ENCODE measurements around the gene AFP. TPM values are rescaled to one million over a fixed set of nuclear protein-coding genes. Genes with fewer than 3 reads are reported as not detected.
"Not testable (repeated sequence)": the region's sequence is repeated elsewhere in the genome, so short reads cannot be mapped to it uniquely, and the experiment has no call there.

AFP gene
- not detected in 2 replicates for total RNA-seq

- Mint-ChIP-seq H3K27me3 (ENCODE audit: insufficient read depth) (peaks cover 6% of the 10 kb centered on the region), H3K36me3 (ENCODE audit: low read depth) (no peaks in the 10 kb centered on the region), H3K4me3 (no peak within 1 kb of the TSS), H3K9me3 (no peaks in the 10 kb centered on the region), H3K4me1 (ENCODE audit: low read depth) (no peaks in the 10 kb centered on the region), H3K27ac (no peak within 1 kb of the TSS)
- DNase-seq (ENCODE audit: low spot score): no peak
- intact Hi-C loops (cut with micrococcal nuclease): no loop called here
Observed at GRCh38 chr4:73435984-73436383, at the start of gene AFP. Gene AFP, plus strand, starts transcription at chr4:73436221. Its CDS starts 42 bp downstream, at chr4:73436263.

DNA sequence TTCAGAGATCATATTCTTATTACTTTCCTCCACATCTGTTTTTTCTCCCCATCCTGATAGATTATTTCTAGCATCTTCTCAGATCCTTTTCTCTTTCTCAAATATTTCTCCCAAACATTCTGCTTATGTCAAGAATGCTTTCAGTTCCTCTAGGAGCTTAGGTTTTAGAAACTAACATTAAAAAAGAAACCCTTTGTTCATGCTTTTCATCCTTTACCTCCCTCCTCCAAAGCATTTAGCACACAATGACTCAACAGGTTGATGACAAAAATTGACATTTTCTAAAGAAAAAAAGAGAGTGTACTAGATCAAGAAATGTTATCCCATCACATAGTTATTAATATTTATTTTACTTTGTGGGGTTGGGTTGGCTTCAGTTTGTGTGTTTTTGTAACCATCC, 48.5 kb upstream of the AFP start:
- Mint-ChIP-seq H3K27ac (no peak overlapping the region), H3K9me3 (no peaks in the 10 kb centered on the region)
- intact Hi-C loops (cut with micrococcal nuclease): no loop called here

GRCh38 chr4:73388887-73389286, 47.1 kb upstream of the AFP start:
- Mint-ChIP-seq H3K4me1 (ENCODE audit: low read depth) (no peaks in the 10 kb centered on the region), H3K4me3 (no peak overlapping the region), H3K27ac (no peak overlapping the region), H3K9me3 (no peaks in the 10 kb centered on the region), H3K36me3 (ENCODE audit: low read depth) (no peaks in the 10 kb centered on the region), H3K27me3 (ENCODE audit: insufficient read depth) (no peaks in the 10 kb centered on the region)
- intact Hi-C loops (cut with micrococcal nuclease): no loop called here
- DNase-seq (ENCODE audit: low spot score): no peak

More for the DNA sequence above, 48.5 kb upstream of the AFP start:
- Mint-ChIP-seq H3K27me3 (ENCODE audit: insufficient read depth) (no peaks in the 10 kb centered on the region), H3K4me1 (ENCODE audit: low read depth) (no peaks in the 10 kb centered on the region), H3K4me3 (no peak overlapping the region), H3K36me3 (ENCODE audit: low read depth) (no peaks in the 10 kb centered on the region)
- DNase-seq (ENCODE audit: low spot score): no peak

GRCh38 chr4:73389663-73390062, 46.4 kb upstream of the AFP start:
- H3K27me3 Mint-ChIP-seq (ENCODE audit: insufficient read depth); H3K9me3 Mint-ChIP-seq; H3K27ac Mint-ChIP-seq; H3K4me3 Mint-ChIP-seq; H3K4me1 Mint-ChIP-seq (ENCODE audit: low read depth); H3K36me3 Mint-ChIP-seq (ENCODE audit: low read depth); intact Hi-C loops (cut with micrococcal nuclease); DNase-seq (ENCODE audit: low spot score): not testable (repeated sequence)

DNA sequence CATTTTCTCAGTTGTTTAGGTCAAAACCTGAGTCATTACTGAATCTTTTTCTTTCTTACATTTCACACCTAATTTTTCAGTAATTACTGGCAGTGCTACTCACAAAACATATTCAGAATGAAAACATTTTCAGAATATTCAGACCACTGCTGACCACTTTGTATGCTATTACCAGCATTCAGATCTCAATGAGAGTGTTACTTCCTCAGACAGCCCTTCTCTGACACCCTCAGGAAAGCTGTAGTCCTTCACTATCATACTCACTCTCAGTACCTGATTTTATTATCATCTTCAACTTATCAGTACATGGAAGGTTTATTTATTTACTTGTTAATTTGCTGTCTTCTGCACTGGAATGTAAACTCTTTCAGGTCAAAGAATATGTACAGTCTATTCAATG, 44.2 kb upstream of the AFP start:
- intact Hi-C loops (cut with micrococcal nuclease): no loop called here
- Mint-ChIP-seq H3K27me3 (ENCODE audit: insufficient read depth) (no peaks in the 10 kb centered on the region), H3K9me3 (no peaks in the 10 kb centered on the region), H3K36me3 (ENCODE audit: low read depth) (no peaks in the 10 kb centered on the region), H3K4me1 (ENCODE audit: low read depth) (no peaks in the 10 kb centered on the region), H3K27ac (no peak overlapping the region), H3K4me3 (no peak overlapping the region)
- DNase-seq (ENCODE audit: low spot score): no peak

GRCh38 chr4:73392936-73393335, 43.1 kb upstream of the AFP start:
- intact Hi-C loops (cut with micrococcal nuclease): no loop called here
- no peaks in the 10 kb centered on the region for H3K36me3 Mint-ChIP-seq (ENCODE audit: low read depth)
- no peak overlapping the region for H3K27ac Mint-ChIP-seq
- no peaks in the 10 kb centered on the region for H3K9me3 Mint-ChIP-seq
- H3K4me3 Mint-ChIP-seq: no peak overlapping the region
- DNase-seq (ENCODE audit: low spot score): no peak
- H3K27me3 Mint-ChIP-seq (ENCODE audit: insufficient read depth): peaks cover 3% of the 10 kb centered on the region
- H3K4me1 Mint-ChIP-seq (ENCODE audit: low read depth): no peaks in the 10 kb centered on the region

DNA sequence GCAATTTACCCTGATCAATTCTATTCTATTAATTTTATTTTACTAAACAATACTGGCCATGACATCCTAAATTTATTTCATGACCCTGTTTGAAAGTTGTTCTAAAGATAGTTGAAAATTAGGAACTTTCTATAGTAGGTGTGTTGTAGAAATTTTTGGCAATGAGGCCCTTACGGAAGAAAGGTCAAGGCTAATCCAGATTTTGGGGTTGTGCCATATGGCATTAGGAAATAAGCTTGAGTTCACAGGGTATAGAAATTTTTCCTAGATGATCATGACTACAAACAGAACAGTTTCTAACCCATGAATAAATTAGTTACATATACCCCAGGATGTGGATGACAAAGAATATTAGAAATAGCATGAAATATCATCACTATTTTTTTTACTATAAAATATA, 39.7 kb upstream of the AFP start:
- peaks cover 4% of the 10 kb centered on the region for H3K27me3 Mint-ChIP-seq (ENCODE audit: insufficient read depth)
- intact Hi-C loops (cut with micrococcal nuclease): no loop called here
- no peaks in the 10 kb centered on the region for H3K4me1 Mint-ChIP-seq (ENCODE audit: low read depth)
- no peak overlapping the region for H3K27ac Mint-ChIP-seq
- no peak overlapping the region for H3K4me3 Mint-ChIP-seq
- no peak for DNase-seq (ENCODE audit: low spot score)
- H3K36me3 Mint-ChIP-seq (ENCODE audit: low read depth): no peaks in the 10 kb centered on the region
- H3K9me3 Mint-ChIP-seq: no peaks in the 10 kb centered on the region

DNA sequence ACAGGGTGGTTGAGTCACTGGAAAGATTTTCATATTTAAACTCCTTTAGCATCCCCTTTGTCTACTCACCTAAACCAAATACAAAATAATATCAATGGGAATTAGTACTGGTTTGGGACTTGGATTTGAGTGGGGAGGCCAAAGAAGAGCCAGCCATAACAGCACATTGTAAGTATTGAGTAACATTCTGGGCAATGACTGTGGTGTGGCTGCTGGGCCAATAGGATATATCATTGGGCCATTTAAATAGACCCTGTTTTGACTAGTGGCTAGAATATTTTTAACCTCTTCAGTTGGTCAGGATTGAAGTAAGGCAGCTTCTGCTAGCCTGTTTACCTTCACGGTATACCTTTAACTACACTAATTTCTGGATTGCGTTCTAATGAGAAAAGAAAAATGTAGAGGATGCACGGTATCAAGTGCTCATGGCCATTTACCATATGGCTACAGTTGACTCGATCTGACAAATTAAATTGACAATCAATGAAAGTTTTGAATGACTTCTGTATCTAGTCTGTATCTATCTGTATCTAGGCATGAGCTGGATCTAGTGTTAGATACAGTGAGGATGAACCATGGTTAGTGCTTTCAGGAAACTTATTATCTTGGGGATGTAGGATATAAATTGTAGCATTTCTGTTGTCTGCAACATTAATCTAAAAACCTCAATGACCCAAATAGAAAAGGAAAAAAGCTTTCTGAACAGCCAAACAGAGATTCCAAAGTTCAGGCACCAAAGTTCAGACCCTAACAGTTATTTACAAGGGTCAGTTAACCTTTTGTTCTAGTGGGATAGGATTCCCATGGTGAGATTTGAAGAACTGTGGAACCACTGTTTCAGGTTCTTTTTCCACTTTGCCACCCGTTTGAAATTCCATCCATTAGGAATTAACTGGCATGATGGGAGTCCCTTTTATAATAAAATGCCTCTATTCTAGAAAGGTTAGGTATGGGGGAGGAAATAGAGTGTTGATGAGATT, 38.7 kb upstream of the AFP start:
- peaks cover 4% of the 10 kb centered on the region for H3K27me3 Mint-ChIP-seq (ENCODE audit: insufficient read depth)
- no peaks in the 10 kb centered on the region for H3K36me3 Mint-ChIP-seq (ENCODE audit: low read depth)
- intact Hi-C loops (cut with micrococcal nuclease): no loop called here
- no peaks in the 10 kb centered on the region for H3K9me3 Mint-ChIP-seq
- no peak overlapping the region for H3K27ac Mint-ChIP-seq
- no peak overlapping the region for H3K4me3 Mint-ChIP-seq
- no peaks in the 10 kb centered on the region for H3K4me1 Mint-ChIP-seq (ENCODE audit: low read depth)
- DNase-seq (ENCODE audit: low spot score): no peak

DNA sequence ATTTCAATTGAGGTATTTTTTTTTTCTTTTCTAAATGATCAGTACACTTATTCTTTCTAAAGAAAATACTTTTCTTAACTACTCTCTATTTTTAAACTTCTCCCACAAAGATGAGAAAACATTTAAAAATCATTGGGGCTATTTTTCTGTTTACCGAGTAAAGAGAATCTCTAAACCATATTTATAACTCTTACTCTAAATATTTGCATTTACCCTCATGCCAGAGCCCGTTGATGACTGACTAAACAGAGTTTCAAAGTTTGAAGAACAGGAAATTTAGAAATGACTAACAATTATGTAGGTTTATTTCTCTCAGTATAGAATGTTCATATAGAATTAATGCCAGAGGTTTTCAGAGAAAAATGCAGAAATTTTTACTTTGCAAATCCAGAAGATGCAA, 34.6 kb upstream of the AFP start:
- Mint-ChIP-seq H3K9me3 (no peaks in the 10 kb centered on the region), H3K27ac (no peak overlapping the region), H3K4me3 (no peak overlapping the region), H3K4me1 (ENCODE audit: low read depth) (no peaks in the 10 kb centered on the region), H3K36me3 (ENCODE audit: low read depth) (no peaks in the 10 kb centered on the region), H3K27me3 (ENCODE audit: insufficient read depth) (peaks cover 4% of the 10 kb centered on the region)
- no peak for DNase-seq (ENCODE audit: low spot score)
- intact Hi-C loops (cut with micrococcal nuclease): no loop called here

- H3K36me3 Mint-ChIP-seq (ENCODE audit: low read depth): no peaks in the 10 kb centered on the region
- no peak within 1 kb of the TSS for H3K4me3 Mint-ChIP-seq
Observed at GRCh38 chr4:73404042-73404441, 32.0 kb upstream of the AFP start, which contains the start of gene ALB. Gene ALB, plus strand, starts transcription at chr4:73404287. Its CDS starts 41 bp downstream, at chr4:73404328.

GRCh38 chr4:73404457-73404856, 31.6 kb upstream of the AFP start:
- intact Hi-C loops (cut with micrococcal nuclease): no loop called here
- Mint-ChIP-seq H3K4me3 (no peak overlapping the region), H3K27ac (no peak overlapping the region), H3K27me3 (ENCODE audit: insufficient read depth) (no peaks in the 10 kb centered on the region), H3K4me1 (ENCODE audit: low read depth) (no peaks in the 10 kb centered on the region), H3K9me3 (no peaks in the 10 kb centered on the region), H3K36me3 (ENCODE audit: low read depth) (no peaks in the 10 kb centered on the region)
- no peak for DNase-seq (ENCODE audit: low spot score)

More at GRCh38 chr4:73404042-73404441, 32.0 kb upstream of the AFP start, which contains the start of gene ALB:
- no peaks in the 10 kb centered on the region for H3K4me1 Mint-ChIP-seq (ENCODE audit: low read depth)
- intact Hi-C loops (cut with micrococcal nuclease): no loop called here
- no peak for DNase-seq (ENCODE audit: low spot score)
- H3K9me3 Mint-ChIP-seq: no peaks in the 10 kb centered on the region
- no peak within 1 kb of the TSS for H3K27ac Mint-ChIP-seq
- H3K27me3 Mint-ChIP-seq (ENCODE audit: insufficient read depth): no peaks in the 10 kb centered on the region

DNA sequence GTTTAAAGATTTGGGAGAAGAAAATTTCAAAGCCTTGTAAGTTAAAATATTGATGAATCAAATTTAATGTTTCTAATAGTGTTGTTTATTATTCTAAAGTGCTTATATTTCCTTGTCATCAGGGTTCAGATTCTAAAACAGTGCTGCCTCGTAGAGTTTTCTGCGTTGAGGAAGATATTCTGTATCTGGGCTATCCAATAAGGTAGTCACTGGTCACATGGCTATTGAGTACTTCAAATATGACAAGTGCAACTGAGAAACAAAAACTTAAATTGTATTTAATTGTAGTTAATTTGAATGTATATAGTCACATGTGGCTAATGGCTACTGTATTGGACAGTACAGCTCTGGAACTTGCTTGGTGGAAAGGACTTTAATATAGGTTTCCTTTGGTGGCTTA, 30.9 kb upstream of the AFP start:
- H3K27me3 Mint-ChIP-seq (ENCODE audit: insufficient read depth): no peaks in the 10 kb centered on the region
- no peaks in the 10 kb centered on the region for H3K36me3 Mint-ChIP-seq (ENCODE audit: low read depth)
- no peak for DNase-seq (ENCODE audit: low spot score)
- H3K9me3 Mint-ChIP-seq: no peaks in the 10 kb centered on the region
- intact Hi-C loops (cut with micrococcal nuclease): no loop called here
- no peak overlapping the region for H3K27ac Mint-ChIP-seq
- no peak overlapping the region for H3K4me3 Mint-ChIP-seq
- no peaks in the 10 kb centered on the region for H3K4me1 Mint-ChIP-seq (ENCODE audit: low read depth)

- Mint-ChIP-seq H3K4me3 (no peak overlapping the region), H3K4me1 (ENCODE audit: low read depth) (no peaks in the 10 kb centered on the region), H3K9me3 (no peaks in the 10 kb centered on the region), H3K27me3 (ENCODE audit: insufficient read depth) (no peaks in the 10 kb centered on the region), H3K27ac (no peak overlapping the region), H3K36me3 (ENCODE audit: low read depth) (no peaks in the 10 kb centered on the region)
- intact Hi-C loops (cut with micrococcal nuclease): no loop called here
- DNase-seq (ENCODE audit: low spot score): no peak
Observed at GRCh38 chr4:73406548-73406875, 29.5 kb upstream of the AFP start.

All from activated T-helper 1 cell treated with anti-CD3 and anti-CD28 coated beads, Interleukin-12 subunit alpha, Interleukin-12 subunit beta, Interleukin-2, Interleukin-4 antibody, amounts not matched to agents 30 ng/mL and 10 ng/mL and 1 ng/mL, durations not matched to agents 14 hours and 24 hours and 36 hours (primary cell).